Measurements from ENCODE around the gene POLR2E.

Gene POLR2E

DNA sequence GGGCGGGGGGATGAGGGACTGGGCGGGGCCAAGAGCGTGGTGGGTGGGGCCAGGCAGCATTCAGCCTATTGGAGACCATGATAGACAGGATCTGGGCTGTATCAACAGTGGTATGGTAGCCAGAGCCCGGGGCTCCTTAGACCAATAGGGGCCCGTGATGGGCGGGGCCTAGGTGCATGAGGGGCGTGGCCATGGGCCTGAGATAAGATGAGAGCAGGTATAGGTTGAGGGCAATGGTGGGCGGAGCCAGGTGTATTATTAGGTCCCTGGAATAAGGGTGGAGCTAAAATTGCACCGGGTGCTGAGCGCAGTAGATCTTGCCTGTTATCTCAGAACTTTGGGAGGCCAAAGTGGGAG is 50.0 kb downstream of the POLR2E start:
- TF ChIP-seq, protein P1, sequence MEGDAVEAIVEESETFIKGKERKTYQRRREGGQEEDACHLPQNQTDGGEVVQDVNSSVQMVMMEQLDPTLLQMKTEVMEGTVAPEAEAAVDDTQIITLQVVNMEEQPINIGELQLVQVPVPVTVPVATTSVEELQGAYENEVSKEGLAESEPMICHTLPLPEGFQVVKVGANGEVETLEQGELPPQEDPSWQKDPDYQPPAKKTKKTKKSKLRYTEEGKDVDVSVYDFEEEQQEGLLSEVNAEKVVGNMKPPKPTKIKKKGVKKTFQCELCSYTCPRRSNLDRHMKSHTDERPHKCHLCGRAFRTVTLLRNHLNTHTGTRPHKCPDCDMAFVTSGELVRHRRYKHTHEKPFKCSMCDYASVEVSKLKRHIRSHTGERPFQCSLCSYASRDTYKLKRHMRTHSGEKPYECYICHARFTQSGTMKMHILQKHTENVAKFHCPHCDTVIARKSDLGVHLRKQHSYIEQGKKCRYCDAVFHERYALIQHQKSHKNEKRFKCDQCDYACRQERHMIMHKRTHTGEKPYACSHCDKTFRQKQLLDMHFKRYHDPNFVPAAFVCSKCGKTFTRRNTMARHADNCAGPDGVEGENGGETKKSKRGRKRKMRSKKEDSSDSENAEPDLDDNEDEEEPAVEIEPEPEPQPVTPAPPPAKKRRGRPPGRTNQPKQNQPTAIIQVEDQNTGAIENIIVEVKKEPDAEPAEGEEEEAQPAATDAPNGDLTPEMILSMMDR (IDR thresholded peaks at IDR 0.05; ENCODE audit: low read depth, low read length, missing control alignments), result no peak

DNA sequence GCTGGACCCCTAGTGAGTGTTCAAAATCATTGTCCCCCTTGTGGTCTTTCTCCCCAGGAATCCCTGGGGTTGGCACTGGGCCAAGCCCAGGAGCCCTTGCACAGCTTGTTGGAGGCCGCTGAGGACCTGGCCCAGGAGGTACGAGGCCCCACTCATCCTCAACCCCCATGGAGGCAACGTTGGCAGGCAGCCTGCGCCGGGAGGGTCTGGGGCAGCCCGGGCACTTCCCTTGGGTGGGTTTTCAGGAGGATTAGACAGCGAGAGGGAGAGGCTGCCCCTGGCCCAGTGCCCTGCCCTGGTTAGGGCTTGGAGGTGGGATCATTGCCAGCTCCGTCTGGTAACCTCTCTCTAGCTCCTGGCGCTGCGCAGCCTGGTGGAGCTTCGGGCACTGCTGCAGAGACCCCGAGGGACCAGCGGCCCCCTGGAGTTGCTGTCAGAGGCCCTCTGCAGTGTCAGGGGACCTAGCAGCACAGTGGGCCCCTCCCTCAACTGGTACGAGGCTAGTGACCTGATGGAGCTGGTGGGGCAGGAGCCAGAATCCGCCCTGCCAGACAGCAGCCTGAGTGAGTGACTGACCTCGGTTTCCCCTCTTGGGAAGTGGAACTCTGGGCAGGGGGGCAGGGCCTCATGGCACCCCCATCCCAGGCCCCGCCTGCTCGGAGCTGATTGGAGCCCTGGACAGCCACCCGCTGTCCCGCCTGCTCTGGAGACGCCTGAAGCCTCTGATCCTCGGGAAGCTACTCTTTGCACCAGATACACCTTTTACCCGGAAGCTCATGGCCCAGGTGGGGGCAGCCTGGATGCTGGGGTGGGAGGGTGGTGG is 52.3 kb downstream of the POLR2E start:
- TF ChIP-seq, protein P1 (IDR thresholded peaks at IDR 0.05; ENCODE audit: low read depth, low read length, missing control alignments), result no peak
- no peak for DNase-seq (ENCODE audit: extremely low read depth, low read depth)
- no peak overlapping the region for H3K4me3 ChIP-seq (replicated peaks; ENCODE audit: low read depth, low read length)

More for the DNA sequence above, 50.0 kb downstream of the POLR2E start:
- H3K4me3 ChIP-seq (replicated peaks; ENCODE audit: low read depth, low read length), result no peak overlapping the region
- no peak for DNase-seq (ENCODE audit: extremely low read depth, low read depth)

DNA sequence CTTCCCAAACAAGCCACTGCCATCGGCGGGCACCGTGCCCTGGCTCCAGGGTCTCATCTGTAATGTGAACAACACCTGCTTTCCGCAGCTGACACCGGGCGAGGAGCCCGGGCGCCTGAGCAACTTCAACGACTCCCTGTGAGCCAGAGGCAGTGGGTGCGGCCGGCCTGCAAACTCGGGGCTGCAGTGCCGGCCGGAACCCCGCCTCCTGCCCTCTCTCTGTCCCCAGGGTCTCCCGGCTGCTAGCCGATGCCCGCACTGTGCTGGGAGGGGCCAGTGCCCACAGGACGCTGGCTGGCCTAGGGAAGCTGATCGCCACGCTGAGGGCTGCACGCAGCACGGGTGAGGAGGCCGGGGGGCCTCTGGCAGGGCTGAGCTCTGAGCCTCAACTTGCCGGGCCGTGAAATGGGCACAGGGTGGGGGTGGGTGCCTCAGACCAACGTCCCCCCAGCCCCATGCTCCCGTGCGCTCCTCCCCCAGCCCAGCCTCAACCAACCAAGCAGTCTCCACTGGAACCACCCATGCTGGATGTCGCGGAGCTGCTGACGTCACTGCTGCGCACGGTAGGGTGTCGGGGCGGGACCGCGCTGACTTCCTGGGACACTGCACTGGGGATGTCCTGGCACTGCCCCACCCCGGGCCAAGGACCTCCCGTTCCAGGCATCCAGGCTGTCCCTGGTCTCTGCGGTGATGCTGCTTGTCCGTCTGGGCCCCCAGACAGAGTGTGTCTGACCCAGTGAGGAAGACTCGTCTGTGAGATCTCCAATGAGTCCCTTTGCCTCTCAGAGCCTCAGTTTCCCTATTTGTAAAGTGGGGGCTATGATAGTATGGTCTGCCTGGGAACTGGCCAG is 53.1 kb downstream of the POLR2E start:
- DNase-seq (ENCODE audit: extremely low read depth, low read depth), result no peak
- H3K4me3 ChIP-seq (replicated peaks; ENCODE audit: low read depth, low read length), result no peak overlapping the region
- TF ChIP-seq, protein P1 (IDR thresholded peaks at IDR 0.05; ENCODE audit: low read depth, low read length, missing control alignments), result no peak

DNA sequence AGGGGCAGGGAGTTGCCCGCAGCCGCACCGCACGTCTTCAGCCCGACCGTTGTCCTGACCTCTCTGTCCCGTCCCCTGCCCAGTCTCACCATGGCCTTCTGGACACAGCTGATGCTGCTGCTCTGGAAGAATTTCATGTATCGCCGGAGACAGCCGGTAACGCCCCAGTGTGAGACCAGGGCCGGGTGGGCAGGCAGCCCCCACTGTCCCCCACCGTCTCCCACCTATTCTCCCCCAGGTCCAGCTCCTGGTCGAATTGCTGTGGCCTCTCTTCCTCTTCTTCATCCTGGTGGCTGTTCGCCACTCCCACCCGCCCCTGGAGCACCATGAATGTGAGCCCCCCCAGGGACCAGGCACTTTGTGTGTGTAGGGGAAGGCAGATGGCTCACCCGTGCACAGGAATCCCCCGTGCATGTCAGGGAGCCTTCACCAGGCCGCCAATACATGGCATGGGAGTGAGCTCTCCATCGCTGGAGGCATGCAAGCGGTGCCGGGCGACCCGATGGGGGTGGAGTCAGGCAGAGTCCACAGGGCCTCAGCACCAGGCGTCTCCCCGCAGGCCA is 53.8 kb downstream of the POLR2E start:
- TF ChIP-seq, protein P1 (IDR thresholded peaks at IDR 0.05; ENCODE audit: low read depth, low read length, missing control alignments), result no peak
- peak overlapping the region; percentile 50; the same call in 1 of the 2 replicates for H3K4me3 ChIP-seq (replicated peaks; ENCODE audit: low read depth, low read length)
- DNase-seq (ENCODE audit: extremely low read depth, low read depth), result no peak

DNA sequence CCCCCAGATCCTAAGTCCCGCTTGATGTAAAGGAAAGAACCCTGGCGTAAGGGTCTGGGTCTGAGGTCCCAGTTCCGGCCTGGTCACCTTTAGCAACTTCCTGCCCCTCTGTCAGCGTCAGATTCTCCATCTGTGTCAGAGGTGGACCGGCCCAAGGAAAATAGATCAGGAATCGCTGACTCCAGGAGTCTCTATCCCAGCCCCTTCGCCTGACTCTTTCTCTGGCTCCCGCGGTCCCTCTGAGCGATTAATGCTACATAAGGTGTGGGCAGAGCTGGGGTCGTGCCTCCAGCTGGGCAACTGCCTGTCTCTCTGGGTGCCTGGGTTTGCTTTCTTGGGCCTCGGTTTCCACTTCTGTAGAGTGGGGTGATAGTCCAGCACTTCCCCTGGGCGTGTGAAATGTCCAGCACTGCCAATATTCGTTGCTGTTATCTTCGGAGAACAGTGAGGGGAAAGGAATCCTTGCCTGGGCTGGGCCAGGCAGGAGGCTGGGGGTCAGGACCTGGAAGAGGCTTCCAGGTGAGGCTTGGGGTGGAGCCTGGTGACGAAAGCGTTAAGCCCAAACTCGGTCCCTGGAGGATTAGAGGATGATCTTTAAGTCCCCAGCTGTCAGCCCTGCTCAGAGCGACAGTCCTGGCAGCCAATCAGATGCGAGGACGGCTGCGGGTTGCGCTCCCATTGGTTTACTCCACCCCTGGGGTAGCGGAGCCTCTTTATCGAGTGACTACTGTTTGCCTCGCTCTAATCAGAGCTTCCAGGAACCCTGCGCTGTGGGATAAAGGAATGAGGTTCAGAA is 54.5 kb downstream of the POLR2E start:
- peak; percentile 86 for DNase-seq (ENCODE audit: extremely low read depth, low read depth)
- TF ChIP-seq, protein P1 (IDR thresholded peaks at IDR 0.05; ENCODE audit: low read depth, low read length, missing control alignments), result no peak

More for the DNA sequence above, 54.5 kb downstream of the POLR2E start:
- peak overlapping the region; percentile 50 for H3K4me3 ChIP-seq (replicated peaks; ENCODE audit: low read depth, low read length)
